MM.1S (cell line): Measurements from ENCODE around the gene DTNB.

ENCODE experiments used
- CTCF ChIP-seq: fragments of 300-600 bp; sonication (generic); IDR thresholded peaks from 2 replicates; pipeline ENCODE4 v1.5.1; 2016; ENCODE audit warnings: antibody characterized with exemption, low read length, mixed read lengths
- EZH2phosphoT487 ChIP-seq: fragments of 300-600 bp; sonication (generic); IDR thresholded peaks from 2 replicates; pipeline ENCODE4 v1.6.1; 2018; ENCODE audit warnings: antibody characterized with exemption, low read length

DNA sequence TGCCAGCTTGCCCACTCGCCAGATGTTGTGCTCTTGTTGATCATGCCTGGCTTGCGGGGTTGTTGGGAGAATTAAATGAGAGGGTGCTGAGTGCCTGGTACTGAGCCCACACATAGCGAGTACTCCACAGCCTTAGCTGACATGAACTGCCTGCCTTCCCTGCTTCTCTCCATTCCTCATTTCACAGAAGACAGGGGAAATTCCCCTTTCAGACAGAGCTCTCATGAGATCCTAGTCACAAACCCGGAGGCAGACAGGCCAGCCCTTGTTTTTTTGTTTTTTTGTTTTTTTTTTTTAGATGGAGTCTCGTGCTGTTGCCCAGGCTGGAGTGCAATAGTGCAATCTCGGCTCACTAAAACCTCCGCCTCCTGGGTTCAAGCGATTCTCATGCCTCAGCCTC lies 314.5 kb downstream of the DTNB start:
- TF ChIP-seq CTCF (no peak), EZH2phosphoT487 (no peak)
